ENCODE measurements around the gene UGT1A7.

UGT1A7 gene

DNA sequence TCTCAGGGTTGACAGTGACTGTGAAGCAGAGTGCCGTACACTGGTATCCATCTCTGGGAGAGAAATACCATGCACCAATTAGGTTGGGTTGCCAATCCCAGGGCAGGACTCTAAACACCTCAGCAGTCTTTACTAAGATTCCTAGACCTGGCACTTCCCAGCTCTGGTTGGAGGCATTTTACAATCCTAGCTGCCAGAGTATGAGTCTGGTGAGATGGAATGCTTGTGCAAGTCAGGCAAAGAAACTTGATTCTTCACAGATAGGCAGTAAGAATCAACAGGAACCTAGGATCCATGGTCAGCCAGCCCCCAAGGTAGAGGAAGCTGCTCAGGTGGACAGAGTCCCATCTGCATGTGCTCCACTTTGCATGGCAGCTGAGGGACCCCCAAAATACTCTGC is 25.0 kb downstream of the UGT1A7 start:
- no peak overlapping the region for H3K4me3 ChIP-seq (ENCODE audit: low read depth in 1 of 2, low read length in 1 of 2)
- H3K4me1 ChIP-seq (ENCODE audit: control insufficient read depth in 1 of 2, insufficient read depth in 1 of 2, low read depth in 1 of 2, low read length in 1 of 2) = no peaks in the 10 kb centered on the region
- no peak overlapping the region for H3K27ac ChIP-seq
- no peaks in the 10 kb centered on the region for H3K9me3 ChIP-seq
- no peak for TF ChIP-seq CTCF (IDR thresholded peaks at IDR 0.05)
- no peaks in the 10 kb centered on the region for H3K27me3 ChIP-seq
- no peaks in the 10 kb centered on the region for H3K36me3 ChIP-seq

DNA sequence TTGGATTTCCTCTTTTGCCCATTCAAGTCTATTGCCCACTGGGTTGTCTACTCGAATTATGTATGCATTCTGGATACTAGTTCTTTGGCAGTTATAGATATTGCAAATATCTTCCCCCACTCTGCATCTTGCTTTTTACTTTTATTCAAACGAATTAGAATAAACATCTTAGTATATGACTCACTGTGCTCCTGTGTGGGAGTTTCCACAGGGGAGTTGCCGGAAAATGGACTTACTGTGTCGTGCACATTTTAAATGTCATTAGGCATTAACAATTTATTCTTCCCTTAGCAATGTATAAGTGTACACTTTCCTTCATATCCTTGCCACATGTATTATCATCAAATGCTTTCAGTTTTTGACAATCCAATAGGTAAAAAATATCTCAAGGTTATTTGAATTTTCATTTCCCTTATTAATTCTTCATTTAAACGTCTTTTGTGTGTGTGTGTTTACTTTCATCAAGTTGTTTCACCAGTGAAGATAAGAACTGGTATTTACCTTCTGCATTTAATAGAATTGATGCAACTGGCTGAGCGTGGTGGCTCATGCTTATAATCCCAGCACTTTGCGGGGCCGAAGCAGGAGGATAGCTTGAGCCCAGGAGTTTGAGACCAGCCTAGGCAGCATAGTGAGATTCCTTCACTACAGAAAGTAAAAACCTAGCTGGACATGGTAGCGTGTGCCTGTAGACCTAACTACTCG is 26.4 kb downstream of the UGT1A7 start:
- Histone ChIP-seq H3K4me3 (ENCODE audit: low read depth in 1 of 2, low read length in 1 of 2) (no peak overlapping the region), H3K27ac (no peak overlapping the region), H3K9me3 (no peaks in the 10 kb centered on the region), H3K27me3 (no peaks in the 10 kb centered on the region), H3K36me3 (no peaks in the 10 kb centered on the region), H3K4me1 (ENCODE audit: control insufficient read depth in 1 of 2, insufficient read depth in 1 of 2, low read depth in 1 of 2, low read length in 1 of 2) (no peaks in the 10 kb centered on the region)
- TF ChIP-seq CTCF (IDR thresholded peaks at IDR 0.05) = no peak

GRCh38 chr2:233708942-233709341 is 27.2 kb downstream of the UGT1A7 start:
- Histone ChIP-seq H3K4me3 (ENCODE audit: low read depth in 1 of 2, low read length in 1 of 2) (no peak overlapping the region), H3K9me3 (no peaks in the 10 kb centered on the region), H3K27ac (no peak overlapping the region), H3K27me3 (no peaks in the 10 kb centered on the region), H3K4me1 (ENCODE audit: control insufficient read depth in 1 of 2, insufficient read depth in 1 of 2, low read depth in 1 of 2, low read length in 1 of 2) (no peaks in the 10 kb centered on the region), H3K36me3 (no peaks in the 10 kb centered on the region)
- no peak for TF ChIP-seq CTCF (IDR thresholded peaks at IDR 0.05)

GRCh38 chr2:233711312-233712008 is 29.8 kb downstream of the UGT1A7 start:
- no peak overlapping the region for H3K27ac ChIP-seq
- no peaks in the 10 kb centered on the region for H3K4me1 ChIP-seq (ENCODE audit: control insufficient read depth in 1 of 2, insufficient read depth in 1 of 2, low read depth in 1 of 2, low read length in 1 of 2)
- TF ChIP-seq CTCF (IDR thresholded peaks at IDR 0.05) = peak; percentile 13
- no peak overlapping the region for H3K4me3 ChIP-seq (ENCODE audit: low read depth in 1 of 2, low read length in 1 of 2)
- no peaks in the 10 kb centered on the region for H3K36me3 ChIP-seq
- no peaks in the 10 kb centered on the region for H3K9me3 ChIP-seq
- peaks cover 3% of the 10 kb centered on the region for H3K27me3 ChIP-seq

- Histone ChIP-seq H3K27me3 (peaks cover 10% of the 10 kb centered on the region), H3K27ac (no peak within 1 kb of the TSS), H3K4me1 (ENCODE audit: control insufficient read depth in 1 of 2, insufficient read depth in 1 of 2, low read depth in 1 of 2, low read length in 1 of 2) (no peaks in the 10 kb centered on the region), H3K4me3 (ENCODE audit: low read depth in 1 of 2, low read length in 1 of 2) (no peak within 1 kb of the TSS), H3K9me3 (no peaks in the 10 kb centered on the region), H3K36me3 (no peaks in the 10 kb centered on the region)
- TF ChIP-seq CTCF (IDR thresholded peaks at IDR 0.05) = no peak
Measured at GRCh38 chr2:233712611-233713261, 31.0 kb downstream of the UGT1A7 start, which contains the start of gene UGT1A5. Gene UGT1A5, plus strand, starts transcription at chr2:233712907. Its CDS starts 85 bp downstream, at chr2:233712992.
